Large intestine (tissue), 3 donors: ENCODE measurements around the gene SGK1. TPM values are rescaled to one million over a fixed set of nuclear protein-coding genes. Genes with fewer than 3 reads are reported as not detected.

Experiments
- DNase-seq, 2 donors: peaks; one replicate each; pipeline versions ENCODE4 v3.0.0 to v3.0.0-alpha.2; 2013
- H3K27ac ChIP-seq: one replicate; pipeline ENCODE4 v1.5.1; 2013; ENCODE audit warnings: low read length
- H3K27me3 ChIP-seq: 2 replicates; pipeline ENCODE4 v1.6.1; 2013; ENCODE audit warnings: low read length; ENCODE audit not compliant: control insufficient read depth, insufficient read depth
- H3K36me3 ChIP-seq: 2 replicates; pipeline ENCODE4 v1.6.1; 2013; ENCODE audit warnings: low read length; ENCODE audit not compliant: control insufficient read depth, insufficient read depth
- H3K4me1 ChIP-seq: one replicate; pipeline ENCODE4 v1.6.1; 2013; ENCODE audit warnings: low read length; ENCODE audit not compliant: control insufficient read depth, insufficient read depth
- H3K4me3 ChIP-seq: one replicate; pipeline ENCODE4 v1.5.1; 2013; ENCODE audit warnings: low read length
- H3K9me3 ChIP-seq: one replicate; pipeline ENCODE4 v1.6.1; 2013; ENCODE audit warnings: mild to moderate bottlenecking, low read depth, low read length, moderate library complexity; ENCODE audit not compliant: control insufficient read depth
- WGBS: methylation state at CpG from one replicate; pipeline ENCODE4 v1.1.5; 2013; ENCODE audit warnings: low lambda C conversion rate; ENCODE audit not compliant: insufficient coverage; 5-methylcytosine and 5-hydroxymethylcytosine counted together
- polyA plus RNA-seq: library from polyadenylated mRNA; unstranded; fragments of 120-200 nt; gene quantifications from one replicate; pipeline ENCODE4 v1.2.1, GENCODE V29; 2013

SGK1 gene
- polyA plus RNA-seq, 1 donor, result 41.2 TPM

DNA sequence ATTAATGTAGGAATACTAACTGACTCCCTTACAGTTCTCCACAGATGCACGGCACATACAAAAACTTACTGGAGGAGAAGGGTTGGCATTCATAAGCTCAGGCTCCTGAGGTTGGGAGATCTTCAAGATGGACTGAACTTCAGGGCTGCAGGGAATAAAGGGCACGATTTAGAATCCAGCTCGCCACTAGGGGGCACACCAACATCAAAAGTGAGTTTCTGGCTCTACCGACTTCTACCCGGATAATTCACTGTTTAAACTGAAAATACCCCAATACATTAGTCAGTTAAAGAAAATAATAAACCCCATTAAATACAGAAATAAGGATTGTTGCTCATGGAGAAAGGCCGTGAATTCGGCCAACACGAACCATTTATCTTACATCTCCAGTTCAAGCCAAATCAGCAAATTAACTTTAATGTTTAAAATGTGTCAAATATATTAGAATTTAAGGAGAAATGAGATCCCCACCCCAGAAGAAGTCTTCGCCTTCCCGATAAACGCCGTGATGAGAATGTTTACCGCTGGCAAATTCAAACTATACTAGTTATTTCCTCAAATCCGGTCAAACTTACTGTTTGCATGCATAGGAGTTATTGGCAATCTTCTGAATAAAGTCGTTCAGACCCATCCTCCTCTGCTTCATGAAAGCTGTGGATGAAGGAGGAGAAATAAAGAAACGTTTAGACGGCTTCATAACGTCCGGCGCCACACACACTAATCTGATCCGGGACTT lies 143.8 kb downstream of the SGK1 start:
- H3K9me3 ChIP-seq, result no peaks in the 10 kb centered on the region
- peaks cover 38% of the 10 kb centered on the region for H3K36me3 ChIP-seq
- H3K4me1 ChIP-seq, result peaks cover 7% of the 10 kb centered on the region
- no peaks in the 10 kb centered on the region for H3K27me3 ChIP-seq
- DNase-seq, result peak; percentile 69 to 77
- WGBS, result 0% methylated on average over 4 of the region's 21 CpGs
- H3K4me3 ChIP-seq, result peak overlapping the region; percentile 81
- peak overlapping the region; percentile 79 for H3K27ac ChIP-seq

DNA sequence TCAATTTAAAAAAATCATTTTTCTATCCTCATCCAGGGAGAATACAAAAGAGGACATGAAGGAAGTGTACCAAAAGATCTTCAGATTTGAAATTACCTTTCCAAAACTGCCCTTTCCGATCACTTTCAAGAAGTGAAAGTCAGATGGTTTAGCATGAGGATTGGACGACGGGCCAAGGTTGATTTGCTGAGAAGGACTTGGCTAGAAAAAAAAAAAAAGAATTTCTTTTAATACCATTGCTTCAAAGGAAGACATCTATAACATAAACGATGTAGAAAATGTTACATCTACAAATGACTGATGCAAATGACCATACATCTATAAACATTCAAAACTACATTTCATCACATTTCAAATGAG lies 144.6 kb downstream of the SGK1 start:
- no peak overlapping the region for H3K27ac ChIP-seq
- peaks cover 40% of the 10 kb centered on the region for H3K36me3 ChIP-seq
- H3K27me3 ChIP-seq, result no peaks in the 10 kb centered on the region

DNA sequence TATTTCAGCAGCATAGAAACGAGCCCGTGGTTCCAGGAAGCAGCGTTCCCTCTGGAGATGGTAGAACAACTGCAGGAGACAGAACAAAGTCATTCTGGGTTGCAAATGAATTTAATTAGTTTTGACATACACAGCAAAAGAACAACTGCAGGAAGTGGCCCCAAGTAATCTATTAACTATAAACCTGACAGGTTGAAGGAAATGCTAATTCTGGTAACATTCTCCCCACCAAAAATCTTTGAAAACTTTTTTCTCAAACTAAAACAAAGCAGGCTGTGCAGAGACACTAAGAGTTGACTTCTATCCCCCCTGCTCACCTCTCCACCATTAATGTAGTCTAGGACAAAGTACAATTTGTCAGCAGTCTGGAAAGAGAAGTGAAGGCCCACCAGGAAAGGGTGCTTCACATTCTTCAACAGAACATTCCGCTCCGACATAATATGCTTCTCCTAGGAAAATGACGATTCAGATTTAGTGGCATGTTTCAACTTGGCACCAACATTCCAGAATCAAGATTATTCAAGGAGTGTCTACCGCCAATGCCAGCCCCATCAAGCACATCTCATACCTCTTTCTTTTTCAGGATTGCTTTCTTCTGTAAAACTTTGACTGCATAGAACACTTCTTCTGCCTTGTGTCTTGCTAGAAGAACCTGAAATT lies 145.1 kb downstream of the SGK1 start:
- peaks cover 7% of the 10 kb centered on the region for H3K4me1 ChIP-seq
- no peaks in the 10 kb centered on the region for H3K27me3 ChIP-seq
- WGBS, result 100% methylated on average over 1 of the region's 7 CpGs
- no peak for DNase-seq
- H3K4me3 ChIP-seq, result peak overlapping the region; percentile 81
- H3K36me3 ChIP-seq, result peaks cover 45% of the 10 kb centered on the region
- no peaks in the 10 kb centered on the region for H3K9me3 ChIP-seq
- H3K27ac ChIP-seq, result no peak overlapping the region

More for the DNA sequence above, 144.6 kb downstream of the SGK1 start:
- H3K4me1 ChIP-seq, result peaks cover 7% of the 10 kb centered on the region
- peak overlapping the region; percentile 81 for H3K4me3 ChIP-seq
- no peak for DNase-seq
- no peaks in the 10 kb centered on the region for H3K9me3 ChIP-seq
- WGBS, result 33% methylated on average over 1 of the region's 4 CpGs

DNA sequence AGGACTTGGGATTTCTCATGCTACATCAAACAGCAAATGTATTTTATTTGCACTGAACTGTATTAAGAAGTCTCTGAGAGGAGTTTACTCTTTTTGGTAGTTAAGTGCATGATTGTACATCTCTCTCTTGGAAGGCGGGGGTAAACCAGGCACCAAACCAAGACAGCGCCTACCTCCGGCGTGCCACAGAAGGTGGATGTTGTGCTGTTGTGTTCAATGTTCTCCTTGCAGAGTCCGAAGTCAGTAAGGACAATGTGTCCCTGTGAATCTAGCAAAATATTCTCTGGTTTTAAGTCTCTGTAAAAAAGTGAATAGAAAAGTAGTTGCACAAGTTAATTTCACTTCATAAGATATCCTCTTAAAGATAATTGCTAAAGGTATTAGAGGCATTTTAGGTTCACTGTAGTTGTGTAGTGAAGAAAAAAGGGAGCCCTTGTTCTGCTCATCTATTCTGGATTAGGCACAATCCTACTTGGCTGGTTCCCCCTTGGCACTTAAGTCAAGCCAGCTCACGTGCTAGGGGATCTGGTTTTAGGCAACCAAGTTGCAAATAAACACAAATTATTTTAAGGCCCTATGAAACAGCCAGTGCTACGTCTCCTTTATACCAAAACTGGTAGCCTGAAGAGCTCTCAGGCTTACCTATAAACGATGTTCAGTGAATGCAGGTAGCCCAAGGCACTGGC lies 145.7 kb downstream of the SGK1 start:
- H3K27me3 ChIP-seq, result no peaks in the 10 kb centered on the region
- H3K27ac ChIP-seq, result no peak overlapping the region
- peaks cover 45% of the 10 kb centered on the region for H3K36me3 ChIP-seq
- H3K4me3 ChIP-seq, result peak overlapping the region; percentile 81
- no peaks in the 10 kb centered on the region for H3K9me3 ChIP-seq
- DNase-seq, result no peak
- WGBS, result no CpG with 5 or more reads among the region's 8 CpGs
- peaks cover 7% of the 10 kb centered on the region for H3K4me1 ChIP-seq

DNA sequence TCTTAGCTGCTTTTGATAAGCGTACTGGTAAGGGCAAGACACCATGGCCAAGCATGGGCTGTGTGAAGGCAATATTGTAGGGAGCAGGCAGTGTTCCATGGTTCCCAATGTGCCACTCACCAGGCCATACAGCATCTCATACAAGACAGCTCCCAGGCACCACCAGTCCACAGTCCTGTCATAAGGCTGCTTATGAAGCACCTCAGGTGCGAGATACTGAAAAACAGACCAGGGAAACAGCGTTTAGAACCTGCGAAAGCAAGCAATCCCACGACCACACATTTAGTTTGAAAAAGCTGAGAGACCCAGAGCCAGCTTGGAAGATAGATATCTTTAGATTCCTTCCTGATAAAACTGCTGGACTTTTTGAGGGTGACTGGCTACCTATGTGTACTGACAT lies 146.4 kb downstream of the SGK1 start:
- no CpG with 5 or more reads among the region's 5 CpGs for WGBS
- DNase-seq, result no peak
- H3K27ac ChIP-seq, result no peak overlapping the region
- H3K27me3 ChIP-seq, result no peaks in the 10 kb centered on the region
- H3K4me3 ChIP-seq, result no peak overlapping the region
- peaks cover 7% of the 10 kb centered on the region for H3K4me1 ChIP-seq
- H3K36me3 ChIP-seq, result peaks cover 45% of the 10 kb centered on the region
- H3K9me3 ChIP-seq, result no peaks in the 10 kb centered on the region

DNA sequence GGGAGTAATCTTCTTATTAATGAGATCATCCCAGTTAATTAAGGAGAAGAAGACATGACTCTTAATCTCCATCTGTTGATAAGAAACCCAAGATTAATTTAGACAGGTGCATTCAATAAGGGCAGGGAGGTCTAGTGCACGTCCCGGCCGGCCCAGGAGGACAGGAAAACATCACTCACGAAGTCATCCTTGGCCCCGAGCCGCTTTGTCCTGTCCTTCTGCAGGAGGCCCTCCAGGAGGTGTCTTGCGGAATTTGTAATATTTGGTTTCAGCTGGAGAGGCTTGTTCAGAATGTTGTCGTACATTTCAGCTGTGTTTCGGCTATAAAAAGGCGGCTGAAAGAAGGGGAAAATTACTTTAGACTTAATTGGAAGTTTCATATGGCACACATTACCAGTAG lies 147.1 kb downstream of the SGK1 start:
- Histone ChIP-seq H3K9me3 (no peaks in the 10 kb centered on the region), H3K4me1 (peaks cover 4% of the 10 kb centered on the region), H3K36me3 (peaks cover 45% of the 10 kb centered on the region), H3K4me3 (no peak overlapping the region), H3K27ac (no peak overlapping the region), H3K27me3 (no peaks in the 10 kb centered on the region)
- no peak for DNase-seq
- 100% methylated on average over 2 of the region's 10 CpGs for WGBS

DNA sequence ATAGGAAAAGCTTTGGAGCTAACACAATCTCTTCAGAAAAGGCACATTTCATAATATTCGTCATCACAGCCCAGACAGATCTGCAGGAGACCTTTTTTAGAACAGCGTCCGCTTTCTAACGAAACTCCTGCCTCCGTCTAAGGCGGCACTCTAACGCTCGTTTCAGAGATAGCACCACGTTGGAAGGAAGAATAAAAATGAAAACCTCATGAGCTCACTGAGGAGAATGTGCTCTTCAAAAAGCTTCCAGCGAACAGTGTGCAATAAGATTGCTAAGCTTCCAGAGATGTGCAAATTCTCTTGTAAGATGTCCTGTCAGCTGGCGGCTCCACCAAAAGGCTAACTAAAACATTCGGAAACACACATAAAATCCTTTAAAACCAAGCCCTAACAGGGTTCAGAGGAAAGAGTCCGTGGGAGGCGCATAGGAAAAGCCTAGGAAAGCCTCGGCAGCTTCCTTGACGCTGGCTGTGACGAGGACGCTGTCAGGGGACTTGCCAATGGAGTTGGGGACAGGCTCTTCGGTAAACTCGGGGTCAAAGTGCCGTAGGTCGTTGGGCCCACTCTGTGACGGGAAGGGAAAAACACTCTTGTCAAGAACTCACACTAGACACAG lies 147.9 kb downstream of the SGK1 start:
- Histone ChIP-seq H3K27ac (no peak overlapping the region), H3K4me1 (peaks cover 4% of the 10 kb centered on the region), H3K27me3 (no peaks in the 10 kb centered on the region), H3K4me3 (no peak overlapping the region), H3K36me3 (peaks cover 45% of the 10 kb centered on the region), H3K9me3 (no peaks in the 10 kb centered on the region)
- WGBS, result 100% methylated on average over 1 of the region's 23 CpGs
- DNase-seq, result no peak

DNA sequence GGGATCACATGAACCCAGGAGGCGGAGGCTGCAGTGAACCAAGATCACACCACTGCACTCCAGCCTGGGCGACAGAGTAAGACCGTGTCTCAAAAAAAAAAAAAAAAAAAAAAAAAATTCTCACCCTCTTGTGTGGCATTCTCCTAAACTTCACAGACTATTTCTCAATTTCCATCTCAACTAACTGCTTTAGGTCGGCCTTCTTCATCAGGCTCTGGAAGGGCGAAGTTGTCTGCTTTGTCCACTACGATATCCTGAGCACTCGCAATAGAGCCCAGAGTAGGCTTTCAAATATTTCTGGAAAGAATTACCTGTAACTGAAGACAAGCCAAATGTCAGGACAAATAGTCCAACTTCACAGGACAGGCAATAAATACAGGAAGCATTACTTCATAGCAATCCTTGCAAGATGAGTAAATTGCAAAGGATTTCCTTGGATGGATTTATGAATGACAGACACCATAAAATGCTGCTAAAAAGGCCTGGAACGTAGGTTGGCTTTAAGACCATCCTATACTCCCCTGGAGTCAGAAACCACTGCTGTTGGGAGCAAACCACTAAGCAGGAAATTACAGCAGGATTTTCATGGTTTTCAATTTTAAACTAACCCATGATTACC lies 149.2 kb downstream of the SGK1 start:
- Histone ChIP-seq H3K9me3 (no peaks in the 10 kb centered on the region), H3K4me1 (peaks cover 4% of the 10 kb centered on the region), H3K27ac (no peak overlapping the region), H3K36me3 (peaks cover 45% of the 10 kb centered on the region), H3K4me3 (no peak overlapping the region), H3K27me3 (no peaks in the 10 kb centered on the region)
- WGBS, result 96% methylated on average over 3 of the region's 8 CpGs
- no peak for DNase-seq

DNA sequence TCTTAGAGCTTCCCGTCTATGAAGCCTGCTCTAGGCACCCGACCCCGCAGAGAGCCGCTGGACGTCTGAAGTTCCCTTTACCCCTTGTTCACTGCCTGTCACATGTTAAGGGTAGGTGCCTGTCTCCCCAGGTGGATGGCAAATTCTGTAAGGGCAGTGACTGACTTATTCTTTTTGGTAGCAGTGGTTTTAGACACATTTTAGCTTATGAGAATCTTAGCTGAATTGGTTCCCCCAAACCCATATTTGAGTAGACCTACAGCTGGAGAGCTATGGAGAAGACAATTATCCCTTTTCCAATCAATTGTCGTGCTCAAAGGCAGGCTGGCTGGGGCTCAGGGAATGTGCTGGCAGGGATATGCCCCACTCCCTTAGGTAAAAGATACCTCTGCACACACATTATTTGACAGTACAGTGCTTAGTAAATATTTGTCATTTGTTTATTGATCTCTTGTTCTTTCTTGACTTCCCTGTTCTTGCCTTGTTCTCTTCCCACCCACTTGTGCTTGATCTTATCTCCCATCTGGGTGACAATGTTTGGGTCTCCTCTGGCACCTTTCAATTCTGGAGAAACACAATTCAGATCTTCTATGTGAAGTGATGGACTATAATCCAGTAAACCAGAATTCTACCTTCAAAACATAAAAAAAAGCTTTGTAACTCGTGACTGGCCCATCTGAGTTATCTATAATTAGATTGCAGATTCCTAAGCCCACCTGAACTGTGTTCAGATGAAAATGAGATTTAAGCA lies 151.2 kb downstream of the SGK1 start:
- no peak overlapping the region for H3K27ac ChIP-seq

More for the DNA sequence above, 151.2 kb downstream of the SGK1 start:
- 100% methylated on average over 1 of the region's 7 CpGs for WGBS
- peaks cover 4% of the 10 kb centered on the region for H3K4me1 ChIP-seq
- no peaks in the 10 kb centered on the region for H3K9me3 ChIP-seq
- H3K27me3 ChIP-seq, result no peaks in the 10 kb centered on the region
- no peak for DNase-seq
- no peak overlapping the region for H3K4me3 ChIP-seq
- peaks cover 28% of the 10 kb centered on the region for H3K36me3 ChIP-seq
